D721Med (cell line): ENCODE data around the gene GRWD1.

Experiments
- DNase-seq: peaks from one replicate; pipeline ENCODE4 v3.0.0; 2011; ENCODE audit warnings: low spot score; ENCODE audit not compliant: insufficient read length
- FAIRE-seq: peaks from 2 replicates; lab custom pipeline; 2011; peaks lifted over from hg19 to GRCh38; lab: Jason Lieb, UNC
- CTCF ChIP-seq: IDR thresholded peaks from 2 replicates; pipeline ENCODE4 v1.5.1; 2012; ENCODE audit warnings: mild to moderate bottlenecking, control low read depth; ENCODE audit not compliant: insufficient read depth; ENCODE audit errors: missing control alignments

GRWD1 gene

GRCh38 chr19:48450441-48450840 is 4.7 kb downstream of the GRWD1 start:
- no peak for TF ChIP-seq CTCF
- DNase-seq (no peak), FAIRE-seq (no peak)

- FAIRE-seq = no peak
- DNase-seq = no peak
- no peak for TF ChIP-seq CTCF
Observed at GRCh38 chr19:48450863-48451262, 5.1 kb downstream of the GRWD1 start.

- DNase-seq (no peak), FAIRE-seq (no peak)
- TF ChIP-seq CTCF = no peak
Observed at GRCh38 chr19:48451624-48452023, 5.8 kb downstream of the GRWD1 start.

GRCh38 chr19:48452289-48453190 is 6.8 kb downstream of the GRWD1 start:
- FAIRE-seq = no peak
- no peak for TF ChIP-seq CTCF
- no peak for DNase-seq

- no peak for TF ChIP-seq CTCF
- FAIRE-seq (no peak), DNase-seq (no peak)
Observed at GRCh38 chr19:48454150-48454730, 8.5 kb downstream of the GRWD1 start.

GRCh38 chr19:48455171-48455907 is 9.6 kb downstream of the GRWD1 start, which contains the start of gene KCNJ14:
KCNJ14 (plus strand) TSS chr19:48455574; CDS start chr19:48461725, 6,151 bp downstream.
- FAIRE-seq (no peak), DNase-seq (no peak)
- no peak for TF ChIP-seq CTCF
